VCaP (cell line): ENCODE data around the gene SND1.

Experiments
- H3K27ac ChIP-seq: fragments of 450-650 bp; 2 replicates; pipeline ENCODE4 v1.5.1; 2017
- CTCF ChIP-seq: fragments of 450-650 bp; conservative IDR thresholded peaks from 2 replicates; pipeline ENCODE4 v1.5.1; 2017; ENCODE audit warnings: mild to moderate bottlenecking, moderate library complexity

SND1 gene

GRCh38 chr7:128112018-128112780 is 460.2 kb downstream of the SND1 start:
- no peak for TF ChIP-seq CTCF
- H3K27ac ChIP-seq = no peak overlapping the region

- H3K27ac ChIP-seq = no peak overlapping the region
Measured at GRCh38 chr7:128112781-128113221, 460.8 kb downstream of the SND1 start.

GRCh38 chr7:128113839-128114238 is 461.8 kb downstream of the SND1 start:
- TF ChIP-seq CTCF = no peak
- H3K27ac ChIP-seq = no peak overlapping the region

More at GRCh38 chr7:128112781-128113221, 460.8 kb downstream of the SND1 start:
- TF ChIP-seq CTCF = no peak

- no peak for TF ChIP-seq CTCF
Measured at GRCh38 chr7:128114806-128115205, 462.8 kb downstream of the SND1 start.

GRCh38 chr7:128115336-128115820 is 463.4 kb downstream of the SND1 start:
- TF ChIP-seq CTCF = no peak
- H3K27ac ChIP-seq = no peak overlapping the region

More at GRCh38 chr7:128114806-128115205, 462.8 kb downstream of the SND1 start:
- no peak overlapping the region for H3K27ac ChIP-seq

GRCh38 chr7:128115821-128116723 is 464.1 kb downstream of the SND1 start:
- H3K27ac ChIP-seq = no peak overlapping the region
- TF ChIP-seq CTCF = no peak

GRCh38 chr7:128116740-128117139 is 464.7 kb downstream of the SND1 start:
- H3K27ac ChIP-seq = no peak overlapping the region
- no peak for TF ChIP-seq CTCF
